ENCODE results near the gene PIP4K2A. TPM values are rescaled to one million over a fixed set of nuclear protein-coding genes. Genes with fewer than 3 reads are reported as not detected.

PIP4K2A gene
- total RNA-seq, 1 donor from 2014 or later: 110 TPM

DNA sequence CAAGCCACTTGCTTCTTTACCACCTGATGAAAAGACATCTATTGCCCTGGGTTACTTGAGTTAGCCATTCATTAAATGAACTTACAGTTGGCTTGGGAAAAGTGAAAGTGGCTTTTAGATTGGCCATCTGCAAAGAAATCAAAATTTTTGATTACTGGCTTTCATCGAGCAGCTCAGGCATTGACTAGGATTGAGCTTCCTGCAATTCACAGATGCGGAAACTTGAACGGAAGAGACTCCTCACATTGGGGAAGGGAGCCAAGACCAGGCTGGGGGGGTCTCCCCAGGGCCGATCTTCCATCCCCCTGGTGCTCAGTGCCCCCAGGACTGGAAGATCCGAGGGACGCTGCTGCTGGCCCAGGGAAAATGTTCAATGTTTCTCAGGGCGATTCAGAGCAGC is 145.4 kb downstream of the PIP4K2A start:
- H3K4me3 Mint-ChIP-seq (ENCODE audit: unreplicated experiment): no peak overlapping the region
- peaks cover 12% of the 10 kb centered on the region for H3K27me3 Mint-ChIP-seq (ENCODE audit: unreplicated experiment)
- H3K36me3 Mint-ChIP-seq (ENCODE audit: low read depth, unreplicated experiment): peaks cover 50% of the 10 kb centered on the region
- peak overlapping the region; percentile 43 for H3K27ac Mint-ChIP-seq (ENCODE audit: unreplicated experiment)
- no peak for TF ChIP-seq CTCF (IDR thresholded peaks at IDR 0.05; ENCODE audit: unreplicated experiment)
- no peaks in the 10 kb centered on the region for H3K9me3 Mint-ChIP-seq (ENCODE audit: unreplicated experiment)
- peaks cover 46% of the 10 kb centered on the region for H3K4me1 Mint-ChIP-seq (ENCODE audit: unreplicated experiment)
- no peak for DNase-seq (ENCODE audit: low spot score)

DNA sequence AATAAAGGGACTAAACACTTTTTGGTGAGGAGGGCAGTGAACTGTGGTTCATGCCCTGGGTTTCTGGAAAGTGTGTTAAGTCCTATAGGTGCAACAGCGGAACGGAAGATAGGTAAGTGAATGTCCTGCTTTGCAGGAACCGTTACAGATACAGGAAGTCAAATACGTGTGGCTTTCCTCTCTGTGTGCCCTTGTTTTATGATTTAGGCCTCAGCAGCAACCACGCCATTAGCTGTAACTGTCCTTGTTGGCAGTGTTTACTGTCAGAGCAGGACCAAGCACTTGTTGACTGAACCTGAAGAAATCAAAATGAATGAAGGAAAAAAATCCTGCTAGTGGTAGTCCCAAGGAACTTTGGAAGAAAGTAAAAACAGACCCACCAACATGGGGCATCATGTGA is 150.3 kb downstream of the PIP4K2A start:
- no peak for TF ChIP-seq CTCF (IDR thresholded peaks at IDR 0.05; ENCODE audit: unreplicated experiment)
- H3K9me3 Mint-ChIP-seq (ENCODE audit: unreplicated experiment): no peaks in the 10 kb centered on the region
- no peak for DNase-seq (ENCODE audit: low spot score)
- peaks cover 44% of the 10 kb centered on the region for H3K36me3 Mint-ChIP-seq (ENCODE audit: low read depth, unreplicated experiment)
- H3K27me3 Mint-ChIP-seq (ENCODE audit: unreplicated experiment): peaks cover 11% of the 10 kb centered on the region
- H3K4me1 Mint-ChIP-seq (ENCODE audit: unreplicated experiment): peaks cover 43% of the 10 kb centered on the region
- peak overlapping the region; percentile 33 for H3K4me3 Mint-ChIP-seq (ENCODE audit: unreplicated experiment)
- H3K27ac Mint-ChIP-seq (ENCODE audit: unreplicated experiment): peak overlapping the region; percentile 61

- Mint-ChIP-seq H3K9me3 (ENCODE audit: unreplicated experiment) (no peaks in the 10 kb centered on the region), H3K27me3 (ENCODE audit: unreplicated experiment) (peaks cover 11% of the 10 kb centered on the region), H3K36me3 (ENCODE audit: low read depth, unreplicated experiment) (peaks cover 32% of the 10 kb centered on the region), H3K4me3 (ENCODE audit: unreplicated experiment) (no peak overlapping the region), H3K4me1 (ENCODE audit: unreplicated experiment) (peaks cover 27% of the 10 kb centered on the region), H3K27ac (ENCODE audit: unreplicated experiment) (no peak overlapping the region)
- DNase-seq (ENCODE audit: low spot score): no peak
- no peak for TF ChIP-seq CTCF (IDR thresholded peaks at IDR 0.05; ENCODE audit: unreplicated experiment)
Observed at GRCh38 chr10:22561909-22562308, 152.5 kb downstream of the PIP4K2A start.

- Mint-ChIP-seq H3K4me3 (ENCODE audit: unreplicated experiment) (no peak overlapping the region), H3K36me3 (ENCODE audit: low read depth, unreplicated experiment) (peaks cover 22% of the 10 kb centered on the region), H3K4me1 (ENCODE audit: unreplicated experiment) (peaks cover 17% of the 10 kb centered on the region), H3K27ac (ENCODE audit: unreplicated experiment) (no peak overlapping the region), H3K27me3 (ENCODE audit: unreplicated experiment) (peaks cover 5% of the 10 kb centered on the region), H3K9me3 (ENCODE audit: unreplicated experiment) (no peaks in the 10 kb centered on the region)
- TF ChIP-seq CTCF (IDR thresholded peaks at IDR 0.05; ENCODE audit: unreplicated experiment): no peak
- no peak for DNase-seq (ENCODE audit: low spot score)
Observed at GRCh38 chr10:22560913-22561239, 153.5 kb downstream of the PIP4K2A start.

DNA sequence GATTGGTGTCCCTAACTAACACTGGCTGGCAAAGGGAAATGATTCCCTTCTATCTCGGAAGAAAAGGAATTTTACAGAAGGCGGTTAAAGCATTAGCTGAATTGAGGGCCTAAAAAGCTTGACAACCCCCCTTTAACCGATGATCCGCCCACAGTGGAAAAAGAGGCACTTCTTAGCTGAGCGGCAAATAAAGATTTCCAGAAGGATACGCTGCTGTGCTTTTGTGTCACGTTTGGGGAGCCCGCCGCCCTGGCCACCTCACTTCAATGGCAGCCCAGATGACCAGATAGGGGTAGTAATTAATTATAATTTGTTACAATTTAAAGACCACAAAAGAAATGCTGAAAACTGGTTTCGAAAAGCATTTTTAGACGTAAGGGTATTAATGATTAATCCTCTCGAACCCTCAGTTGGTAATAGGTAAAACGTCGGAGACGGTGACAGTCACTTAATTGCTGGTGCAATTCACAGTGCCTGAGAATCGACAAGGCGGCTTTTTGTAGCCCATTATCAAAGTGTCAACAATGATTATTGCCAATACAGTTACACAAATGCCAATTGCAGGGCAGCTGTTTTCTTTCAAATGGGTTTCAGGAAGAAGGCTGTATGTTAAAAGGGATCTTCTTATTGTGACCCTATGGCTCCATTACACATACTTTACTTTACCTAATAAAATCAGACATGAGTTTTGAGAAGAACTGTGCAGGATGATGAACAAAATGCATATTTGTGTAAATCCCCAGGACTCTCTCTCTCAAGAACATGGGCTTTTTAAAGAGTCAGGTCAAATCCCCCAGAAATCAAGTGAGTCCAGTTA is 154.1 kb downstream of the PIP4K2A start:
- DNase-seq (ENCODE audit: low spot score): no peak
- Mint-ChIP-seq H3K4me3 (ENCODE audit: unreplicated experiment) (no peak overlapping the region), H3K4me1 (ENCODE audit: unreplicated experiment) (peaks cover 17% of the 10 kb centered on the region), H3K27me3 (ENCODE audit: unreplicated experiment) (peaks cover 4% of the 10 kb centered on the region), H3K27ac (ENCODE audit: unreplicated experiment) (no peak overlapping the region), H3K36me3 (ENCODE audit: low read depth, unreplicated experiment) (peaks cover 22% of the 10 kb centered on the region), H3K9me3 (ENCODE audit: unreplicated experiment) (no peaks in the 10 kb centered on the region)
- TF ChIP-seq CTCF (IDR thresholded peaks at IDR 0.05; ENCODE audit: unreplicated experiment): no peak

Data from endothelial cell (in vitro differentiated cells).